Heart left ventricle (tissue), 16 donors: Measurements from ENCODE around the gene POT1. TPM values are rescaled to one million over a fixed set of nuclear protein-coding genes. Genes with fewer than 3 reads are reported as not detected.

ENCODE experiments used
- ATAC-seq, 4 donors: fragments of 200-7000 bp; cut with Tn5 transposase; one replicate each; pipeline ENCODE4 v1.9.1; 2020 to 2022; ENCODE audit warnings: moderate library complexity in 4 of 4, mild to moderate bottlenecking in 3 of 4, moderate number of reproducible peaks in 1 of 4
- DNase-seq, 5 donors: peaks; one replicate each; pipeline ENCODE4 v3.0.0-alpha.2; 2020
- H3K27ac ChIP-seq, 12 donors: fragments of 200-600 bp; sonication (generic) in 4 of 12; one replicate each; pipeline versions ENCODE4 v1.5.0 to v1.8.0; 2016 to 2022; ENCODE audit warnings: mild to moderate bottlenecking in 2 of 12
- H3K27me3 ChIP-seq, 9 donors: fragments of 200-600 bp; sonication (generic) in 2 of 9; one replicate each; pipeline versions ENCODE4 v1.5.1 to v1.8.0; 2016 to 2022; ENCODE audit warnings: mild to moderate bottlenecking in 3 of 9
- H3K36me3 ChIP-seq, 9 donors: fragments of 200-600 bp; sonication (generic) in 2 of 9; one replicate each; pipeline versions ENCODE4 v1.5.0 to v1.8.0; 2018 to 2022; ENCODE audit warnings: mild to moderate bottlenecking in 2 of 9
- H3K4me1 ChIP-seq, 12 donors: fragments of 200-600 bp; sonication (generic) in 4 of 12; one replicate each; pipeline versions ENCODE4 v1.5.0 to v1.8.0; 2016 to 2022; ENCODE audit warnings: mild to moderate bottlenecking in 3 of 12
- H3K4me3 ChIP-seq, 12 donors: fragments of 200-600 bp; sonication (generic) in 4 of 12; one replicate each; pipeline versions ENCODE4 v1.5.0 to v1.8.0; 2017 to 2022; ENCODE audit warnings: mild to moderate bottlenecking in 9 of 12, moderate library complexity in 4 of 12
- H3K9me3 ChIP-seq, 12 donors: fragments of 200-600 bp; sonication (generic) in 4 of 12; one replicate each; pipeline versions ENCODE4 v1.5.0 to v1.8.0; 2016 to 2022; ENCODE audit warnings: mild to moderate bottlenecking in 1 of 12
- POLR2A ChIP-seq, 2 donors: fragments of 450-650 bp; IDR thresholded peaks; one replicate each; pipeline ENCODE4 v1.6.1; 2017; ENCODE audit warnings: antibody characterized with exemption in 2 of 2, mild to moderate bottlenecking in 2 of 2, moderate library complexity in 2 of 2
- WGBS, 4 donors: extraction: QIAGEN DNeasy Blood & Tissue Kit in 2 of 4; methylation state at CpG; one replicate each; pipeline versions ENCODE4 v1.1.5 to v1.1.7; 2013 to 2018; 5-methylcytosine and 5-hydroxymethylcytosine counted together
- intact Hi-C, 10 donors: fragments of 100-400 bp; cut with DNase I; formaldehyde crosslinking; loops; one replicate each; pipeline versions ENCODE4 v1.11.1 to v1.14.2; 2022
- polyA plus RNA-seq, 2 donors: library from polyadenylated mRNA; stranded (reverse); fragments of 200-250 nt; gene quantifications; one replicate each; pipeline ENCODE4 v1.2.3, GENCODE V29; 2013
- total RNA-seq, 9 donors: library from RNA; depleted of rRNA in 2 of 9; stranded (reverse); fragments of >200 nt in 2 of 9; fragmentation: NEBNext Ultra II Directional in 3 of 9; extraction: Animal tissue kit (Norgen Biotek cat#: 25700) in 3 of 9; gene quantifications; one replicate each; pipeline versions ENCODE4 v1.1.0 to v1.2.4, GENCODE V29; 2016 to 2023
- TF ChIP-seq, protein P1 (sequence below), 12 donors: fragments of 200-600 bp; sonication (generic) in 4 of 12; IDR thresholded peaks; one replicate each; pipeline versions ENCODE4 v1.5.0 to v1.8.0; 2018 to 2022; ENCODE audit warnings: antibody characterized with exemption in 12 of 12, mild to moderate bottlenecking in 5 of 12
- donor health status: ischemic (EF 13 %, LVEDD 7.1; RV severe dilation, severe dysfunction).
- donor health status: healthy with polysubstance abuse.
- donor health status: DM: no; HTN: yes; CAD: no.
- donor health status: DM: no; HTN: no; CAD: no.
- donor health status: ischemic (EF 25% LVEDD 6.9; RV normal size, moderate dysfunction).
- donor health status: ischemic (EF 25% LVEDD 5.7; RV mildly dilated, moderate dysfunction).
- donor health status: healthy.
- donor health status: DM: yes; HTN: yes; CAD: no.
- donor health status: ischemic (EF 35%, LVEDD 5.7; RV mildly dilated, moderate dysfunction).
- donor health status: nonischemic (EF 11% LVEDD 7.7; RV severe dilation, severe dysfunction).
- donor health status: DM: yes; HTN: yes; CAD: no.
- donor health status: PGD.
- donor health status: ischemic (EF 29% LVEDD 5.4; RV normal size, mild dysfunction).
- donor health status: nonischemic (EF 23%, LVEDD 6.1; RV moderate dilation, normal function).

The POT1 gene
- total and polyA plus RNA-seq, 11 donors, result 6.4 to 24.1 (median 17.3) TPM

DNA sequence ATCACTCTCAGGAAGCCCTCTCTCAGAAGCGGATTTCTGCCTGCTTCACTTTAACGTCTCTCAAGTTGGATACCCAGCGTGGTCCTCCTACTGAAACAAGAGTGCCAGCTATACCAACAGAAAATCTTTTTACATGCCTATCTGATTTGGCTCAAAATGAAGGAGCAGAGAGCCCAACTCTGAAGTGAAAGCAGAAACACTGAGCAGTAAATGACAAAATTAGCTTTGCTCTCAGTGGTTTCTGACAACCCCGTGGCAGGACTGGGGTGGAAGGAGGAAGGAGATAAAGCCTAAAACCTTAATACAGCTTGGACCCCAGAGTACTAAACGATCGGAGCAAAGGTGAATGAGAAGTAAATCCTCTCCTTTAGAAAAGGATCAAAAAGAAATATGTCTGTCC is 139.0 kb downstream of the POT1 start:
- DNase-seq (no peak), ATAC-seq (no peak)
- Histone ChIP-seq H3K4me3 (no peak overlapping the region), H3K27ac (no peak overlapping the region), H3K36me3 (no peaks in the 10 kb centered on the region), H3K4me1 (peaks cover 0 to 3% (median 0%) of the 10 kb centered on the region in 12 donors), H3K9me3 (peaks cover 0 to 4% (median 0%) of the 10 kb centered on the region in 12 donors), H3K27me3 (no peaks in the 10 kb centered on the region)
- intact Hi-C loops, result no loop called here
- TF ChIP-seq, protein P1, sequence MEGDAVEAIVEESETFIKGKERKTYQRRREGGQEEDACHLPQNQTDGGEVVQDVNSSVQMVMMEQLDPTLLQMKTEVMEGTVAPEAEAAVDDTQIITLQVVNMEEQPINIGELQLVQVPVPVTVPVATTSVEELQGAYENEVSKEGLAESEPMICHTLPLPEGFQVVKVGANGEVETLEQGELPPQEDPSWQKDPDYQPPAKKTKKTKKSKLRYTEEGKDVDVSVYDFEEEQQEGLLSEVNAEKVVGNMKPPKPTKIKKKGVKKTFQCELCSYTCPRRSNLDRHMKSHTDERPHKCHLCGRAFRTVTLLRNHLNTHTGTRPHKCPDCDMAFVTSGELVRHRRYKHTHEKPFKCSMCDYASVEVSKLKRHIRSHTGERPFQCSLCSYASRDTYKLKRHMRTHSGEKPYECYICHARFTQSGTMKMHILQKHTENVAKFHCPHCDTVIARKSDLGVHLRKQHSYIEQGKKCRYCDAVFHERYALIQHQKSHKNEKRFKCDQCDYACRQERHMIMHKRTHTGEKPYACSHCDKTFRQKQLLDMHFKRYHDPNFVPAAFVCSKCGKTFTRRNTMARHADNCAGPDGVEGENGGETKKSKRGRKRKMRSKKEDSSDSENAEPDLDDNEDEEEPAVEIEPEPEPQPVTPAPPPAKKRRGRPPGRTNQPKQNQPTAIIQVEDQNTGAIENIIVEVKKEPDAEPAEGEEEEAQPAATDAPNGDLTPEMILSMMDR (IDR thresholded peaks at IDR 0.05), result no peak
- no peak for TF ChIP-seq POLR2A (IDR thresholded peaks at IDR 0.05)
- WGBS, 4 donors, result 42 to 64% (median 56%) methylated on average over 6 of the region's 6 CpGs

DNA sequence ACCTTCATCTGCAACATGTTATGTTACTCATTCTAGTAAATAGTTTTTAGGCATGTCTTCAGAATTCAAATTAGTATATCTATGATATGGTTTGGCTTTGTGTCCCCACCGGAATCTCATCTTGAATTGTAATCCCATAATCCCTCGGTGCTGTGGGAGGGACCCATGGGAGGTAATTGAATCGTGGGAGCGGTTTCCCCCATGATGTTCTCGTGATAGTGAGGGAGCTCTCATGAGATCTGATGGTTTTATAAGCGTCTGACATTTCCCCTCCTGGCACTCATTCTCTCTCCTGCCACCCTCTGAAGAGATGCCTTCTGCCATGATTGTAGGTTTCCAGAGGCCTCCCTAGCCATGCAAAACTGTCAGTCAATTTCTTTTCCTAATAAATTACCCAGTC is 143.6 kb downstream of the POT1 start:
- Histone ChIP-seq H3K27me3 (no peaks in the 10 kb centered on the region), H3K4me1 (peaks cover 0 to under 1% (median 0%) of the 10 kb centered on the region in 12 donors), H3K9me3 (no peaks in the 10 kb centered on the region), H3K27ac (no peak overlapping the region), H3K36me3 (no peaks in the 10 kb centered on the region), H3K4me3 (no peak overlapping the region)
- TF ChIP-seq, protein P1 (IDR thresholded peaks at IDR 0.05), result no peak
- no peak for TF ChIP-seq POLR2A (IDR thresholded peaks at IDR 0.05)
- no peak for ATAC-seq
- WGBS, 4 donors, result 48 to 66% (median 60%) methylated on average over 6 of the region's 6 CpGs
- no peak for DNase-seq
- intact Hi-C loops, result loop anchor here in 7 of 10 donors (2.0 to 5.0 kb wide), 5 partner anchors 614 to 634 kb away; no protein-coding TSS in a partner anchor

DNA sequence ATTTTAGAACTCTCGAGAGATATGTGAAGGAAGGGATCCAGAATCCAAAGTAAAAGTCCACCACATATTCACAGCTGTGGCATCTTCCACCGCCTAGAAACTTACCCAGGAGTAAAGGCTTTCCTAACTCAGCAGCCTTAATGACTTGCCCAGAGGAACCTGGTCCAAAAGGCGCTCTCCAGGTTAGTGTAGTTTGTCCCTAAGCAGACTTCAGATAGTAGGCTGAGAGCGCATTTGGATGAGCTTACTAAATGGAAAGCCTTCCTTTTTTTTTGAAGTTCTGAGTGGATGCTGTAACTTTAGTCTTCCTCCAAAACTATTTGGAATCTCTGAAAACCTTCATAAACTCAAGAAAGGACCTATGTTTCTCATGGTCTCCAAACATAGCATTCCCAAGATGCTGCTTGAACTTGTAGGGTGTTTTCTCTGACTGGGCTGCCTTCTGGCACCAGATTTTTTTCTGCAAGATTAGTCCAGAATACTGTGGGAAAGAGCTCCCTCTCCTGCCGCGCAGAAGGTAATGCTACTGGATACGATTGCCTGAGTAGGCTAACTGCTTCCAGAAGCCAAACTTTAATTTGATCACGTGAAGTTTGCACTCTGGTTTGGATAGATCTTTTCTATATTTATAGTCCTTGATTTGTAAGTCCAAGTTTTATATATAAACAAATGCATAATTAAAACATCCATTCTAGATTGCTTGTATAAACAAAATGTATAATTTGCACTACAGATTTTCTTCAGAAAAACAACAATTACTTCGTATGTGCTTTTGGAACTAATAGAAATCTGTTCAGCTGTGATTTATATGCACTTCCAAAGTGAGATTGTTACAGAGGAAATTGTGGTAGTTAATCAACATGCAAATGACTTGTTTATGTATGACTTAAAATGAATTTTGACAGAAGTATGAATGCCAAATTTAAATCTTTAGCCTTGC is 144.5 kb downstream of the POT1 start:
- intact Hi-C loops, result loop anchor here (2.0 to 5.0 kb wide), 5 partner anchors 613 to 633 kb away; no protein-coding TSS in a partner anchor
- TF ChIP-seq POLR2A (IDR thresholded peaks at IDR 0.05), result no peak
- TF ChIP-seq, protein P1 (IDR thresholded peaks at IDR 0.05), result peak; percentile 33 to 74 (median 64)
- no peaks in the 10 kb centered on the region for H3K27me3 ChIP-seq
- no peaks in the 10 kb centered on the region for H3K36me3 ChIP-seq
- H3K9me3 ChIP-seq, result no peaks in the 10 kb centered on the region
- ATAC-seq, result peak in 3 of 4 donors; percentile 62 to 81 (median 64)
- no peak overlapping the region for H3K27ac ChIP-seq
- no peak overlapping the region for H3K4me3 ChIP-seq
- peak in 2 of 5 donors; percentile 21 to 35 for DNase-seq
- WGBS, 4 donors, result 43 to 47% (median 46%) methylated on average over 9 of the region's 9 CpGs
- no peaks in the 10 kb centered on the region for H3K4me1 ChIP-seq

DNA sequence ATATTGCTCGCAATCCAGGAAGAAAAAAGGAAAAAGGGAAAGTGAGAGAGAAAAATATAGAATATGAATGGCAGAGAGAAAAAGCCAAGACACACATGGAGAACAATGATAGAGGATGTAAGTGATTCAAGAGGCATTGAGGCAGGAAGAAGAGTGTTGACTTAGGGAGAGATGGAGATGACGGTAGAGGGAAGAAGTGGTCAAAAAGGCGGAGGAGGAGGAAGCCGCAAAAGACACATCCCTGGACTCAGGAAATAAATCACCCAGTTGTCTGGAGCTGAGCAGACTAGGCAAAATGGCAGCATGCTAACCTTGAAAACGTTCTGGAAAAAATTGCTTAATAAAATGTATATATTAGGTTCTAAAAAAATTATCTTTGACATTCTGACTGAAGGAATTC is 146.4 kb downstream of the POT1 start:
- DNase-seq, result no peak
- intact Hi-C loops, result loop anchor here in 3 of 10 donors (5.0 kb wide), 3 partner anchors 611 to 626 kb away; no protein-coding TSS in a partner anchor
- ATAC-seq, result no peak

More for the DNA sequence above, 146.4 kb downstream of the POT1 start:
- Histone ChIP-seq H3K4me3 (no peak overlapping the region), H3K27ac (no peak overlapping the region), H3K27me3 (no peaks in the 10 kb centered on the region), H3K9me3 (no peaks in the 10 kb centered on the region), H3K4me1 (no peaks in the 10 kb centered on the region), H3K36me3 (no peaks in the 10 kb centered on the region)
- WGBS, 4 donors, result 64 to 80% (median 69%) methylated on average over 5 of the region's 5 CpGs
- TF ChIP-seq, protein P1 (IDR thresholded peaks at IDR 0.05), result no peak
- TF ChIP-seq POLR2A (IDR thresholded peaks at IDR 0.05), result no peak
